IPS-18c (cell line): Measurements from ENCODE around the gene MCTP1.
"Not testable (repeated sequence)": the region's sequence is repeated elsewhere in the genome, so short reads cannot be mapped to it uniquely, and the experiment has no call there.

Experiments
- H3K4me3 ChIP-seq: 2 replicates; pipeline ENCODE4 v1.7.0; 2013; ENCODE audit warnings: low read depth, mild to moderate bottlenecking, low read length, moderate library complexity; ENCODE audit not compliant: insufficient read depth
- H3K9me3 ChIP-seq: one replicate; pipeline ENCODE4 v1.6.1; 2013; ENCODE audit warnings: mild to moderate bottlenecking, low read length, moderate library complexity; ENCODE audit not compliant: control insufficient read depth, insufficient read depth

MCTP1 gene

GRCh38 chr5:94856257-94856800, 428.6 kb downstream of the MCTP1 start:
- Histone ChIP-seq H3K9me3 (no peaks in the 10 kb centered on the region), H3K4me3 (no peak overlapping the region)

- H3K4me3 ChIP-seq = no peak overlapping the region
- no peaks in the 10 kb centered on the region for H3K9me3 ChIP-seq
Observed at GRCh38 chr5:94855543-94855942, 429.4 kb downstream of the MCTP1 start.

DNA sequence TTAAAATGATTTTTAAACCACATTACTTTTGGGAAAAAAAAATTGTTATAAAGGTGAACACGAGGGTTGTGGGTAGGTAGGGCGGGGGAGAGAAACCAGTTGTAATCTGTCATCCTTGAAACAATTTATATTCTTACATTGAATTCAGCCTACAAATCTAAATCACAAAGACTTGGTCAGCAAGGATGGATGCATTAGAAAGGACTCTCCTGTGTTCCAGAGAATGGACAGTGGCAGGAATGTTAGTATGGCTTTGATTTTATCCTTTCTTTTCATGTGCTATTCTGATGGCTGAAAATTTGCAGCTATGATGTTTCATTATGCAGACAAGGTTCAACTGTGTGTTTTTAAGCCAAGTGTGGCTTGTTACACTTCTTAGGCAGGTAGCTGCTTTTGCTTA, 431.8 kb downstream of the MCTP1 start:
- H3K9me3 ChIP-seq = no peaks in the 10 kb centered on the region
- no peak overlapping the region for H3K4me3 ChIP-seq

GRCh38 chr5:94850960-94851359, 433.9 kb downstream of the MCTP1 start:
- H3K4me3 ChIP-seq = no peak overlapping the region
- no peaks in the 10 kb centered on the region for H3K9me3 ChIP-seq

GRCh38 chr5:94849821-94850736, 434.8 kb downstream of the MCTP1 start:
- Histone ChIP-seq H3K9me3 (no peaks in the 10 kb centered on the region), H3K4me3 (no peak overlapping the region)

DNA sequence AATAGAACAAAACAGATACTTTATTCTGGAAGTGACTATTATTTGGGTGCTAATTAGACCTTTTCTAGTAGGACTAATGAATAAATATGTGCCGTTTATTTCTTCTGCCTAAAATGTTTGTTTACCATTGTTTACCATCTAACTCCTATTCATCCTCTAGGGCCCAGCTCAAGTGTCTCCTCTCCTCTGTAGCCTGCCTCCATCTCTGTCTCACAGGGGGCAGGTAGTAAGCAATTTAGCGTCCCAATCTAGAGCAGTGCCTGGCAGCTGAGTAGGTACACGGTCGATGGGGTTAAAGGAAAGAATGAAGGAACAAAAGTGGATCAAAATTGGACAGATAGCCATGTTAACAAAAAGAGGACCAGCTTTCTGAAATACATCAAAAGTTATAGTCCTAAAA, 435.6 kb downstream of the MCTP1 start:
- Histone ChIP-seq H3K4me3 (no peak overlapping the region), H3K9me3 (no peaks in the 10 kb centered on the region)

- Histone ChIP-seq H3K4me3 (no peak overlapping the region), H3K9me3 (no peaks in the 10 kb centered on the region)
Observed at GRCh38 chr5:94847726-94848125, 437.2 kb downstream of the MCTP1 start.

DNA sequence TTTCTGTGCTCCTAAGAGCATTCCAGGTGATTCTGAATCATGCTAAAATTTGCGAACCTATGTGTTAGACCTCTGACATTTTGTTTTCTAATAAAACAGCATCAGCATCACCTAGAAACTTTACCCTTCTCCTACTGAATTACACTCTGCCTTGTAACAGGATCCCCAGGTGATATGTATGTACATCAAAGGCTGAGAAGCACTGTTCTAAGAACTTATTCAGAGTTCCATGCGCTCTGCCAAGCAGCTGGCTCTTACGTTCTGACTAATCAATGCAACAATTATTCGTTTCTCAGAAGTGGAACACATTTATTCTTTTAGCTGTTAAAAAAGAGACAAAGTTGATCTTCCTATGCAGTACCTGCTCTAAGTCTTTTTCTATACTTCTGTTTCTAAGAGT, 437.9 kb downstream of the MCTP1 start:
- H3K4me3 ChIP-seq = no peak overlapping the region
- no peaks in the 10 kb centered on the region for H3K9me3 ChIP-seq

DNA sequence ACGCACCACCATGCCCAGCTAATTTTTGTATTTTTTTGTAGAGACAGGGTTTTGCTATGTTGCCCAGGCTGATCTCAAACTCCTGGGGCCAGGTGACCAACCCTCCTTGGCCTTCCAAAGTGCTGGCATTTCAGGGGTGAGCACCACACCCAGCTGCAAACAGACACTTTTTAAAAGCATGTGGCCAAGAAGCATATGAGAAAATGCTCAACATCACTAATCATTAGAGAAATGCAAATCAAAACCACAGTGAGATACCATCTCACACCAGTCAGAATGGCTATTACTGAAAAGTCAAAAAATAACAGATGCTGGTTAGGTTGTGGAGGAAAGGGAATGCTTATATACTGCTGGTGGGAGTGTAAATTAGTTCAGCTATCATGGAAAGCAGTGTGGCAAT, 439.2 kb downstream of the MCTP1 start:
- H3K9me3 ChIP-seq, H3K4me3 ChIP-seq: not testable (repeated sequence)

GRCh38 chr5:94841598-94842322, 443.1 kb downstream of the MCTP1 start:
- Histone ChIP-seq H3K9me3 (no peaks in the 10 kb centered on the region), H3K4me3 (no peak overlapping the region)

- no peak overlapping the region for H3K4me3 ChIP-seq
- no peaks in the 10 kb centered on the region for H3K9me3 ChIP-seq
Observed at GRCh38 chr5:94833851-94834250, 451.0 kb downstream of the MCTP1 start.

DNA sequence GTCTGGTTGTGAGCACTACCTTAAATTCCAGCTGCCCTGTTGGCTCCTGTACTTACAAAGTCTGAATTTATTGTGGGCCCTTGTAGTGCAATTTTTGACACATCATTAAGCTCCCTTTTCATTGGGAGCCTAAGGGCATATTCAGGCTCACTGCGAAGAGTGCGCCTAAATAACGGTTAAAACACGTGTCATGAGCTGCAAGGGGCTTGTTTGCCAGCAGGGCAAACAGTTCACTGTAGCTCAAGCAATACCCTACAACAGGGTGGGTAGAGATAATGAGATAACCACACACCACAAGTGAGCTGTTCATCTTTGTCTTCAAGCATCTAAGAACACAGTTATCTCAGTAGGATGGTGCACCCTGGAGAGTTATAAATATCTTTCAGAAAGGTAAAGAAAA, 452.2 kb downstream of the MCTP1 start:
- no peak overlapping the region for H3K4me3 ChIP-seq
- H3K9me3 ChIP-seq = no peaks in the 10 kb centered on the region

- no peaks in the 10 kb centered on the region for H3K9me3 ChIP-seq
Observed at GRCh38 chr5:94830520-94830919, 454.4 kb downstream of the MCTP1 start.

DNA sequence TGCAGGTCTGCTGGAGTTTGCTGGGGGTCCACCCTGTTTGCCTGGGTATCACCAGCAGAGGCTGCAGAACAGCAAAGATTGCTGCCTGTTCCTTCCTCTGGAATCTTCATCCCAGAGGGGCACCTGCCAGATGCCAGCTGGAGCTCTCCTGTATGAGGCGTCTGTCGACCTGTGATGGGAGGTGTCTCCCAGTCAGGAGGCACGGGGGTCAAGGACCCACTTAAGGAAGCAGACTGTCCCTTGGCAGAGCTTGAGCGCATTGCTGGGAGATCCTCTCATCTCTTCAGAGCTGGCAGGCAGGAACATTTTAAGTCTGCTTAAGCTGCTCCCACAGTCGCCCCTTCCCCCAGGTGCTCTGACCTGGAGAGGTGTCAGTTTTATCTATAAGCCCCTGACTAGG, 456.7 kb downstream of the MCTP1 start:
- H3K4me3 ChIP-seq, H3K9me3 ChIP-seq: not testable (repeated sequence)

More at GRCh38 chr5:94830520-94830919, 454.4 kb downstream of the MCTP1 start:
- H3K4me3 ChIP-seq = no peak overlapping the region

DNA sequence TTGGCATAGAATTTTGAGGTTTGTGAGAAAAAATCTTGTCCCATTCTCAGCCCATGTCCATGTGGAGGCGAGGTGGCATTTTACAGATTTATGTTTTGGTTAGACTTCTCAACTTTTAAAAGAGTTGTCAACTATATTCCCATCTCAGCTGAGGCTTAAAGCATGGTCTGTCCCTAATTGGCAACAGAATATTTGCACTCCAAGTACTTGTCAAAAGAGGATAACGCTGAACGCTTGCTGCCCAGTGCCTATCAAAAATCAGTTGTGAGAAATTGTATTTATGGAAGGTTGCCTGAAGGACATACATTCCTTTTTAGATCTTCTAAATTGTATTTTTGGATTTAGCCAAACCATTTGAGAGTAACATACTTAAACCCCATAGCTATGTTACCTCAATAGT, 464.4 kb downstream of the MCTP1 start:
- Histone ChIP-seq H3K9me3 (no peaks in the 10 kb centered on the region), H3K4me3 (no peak overlapping the region)

DNA sequence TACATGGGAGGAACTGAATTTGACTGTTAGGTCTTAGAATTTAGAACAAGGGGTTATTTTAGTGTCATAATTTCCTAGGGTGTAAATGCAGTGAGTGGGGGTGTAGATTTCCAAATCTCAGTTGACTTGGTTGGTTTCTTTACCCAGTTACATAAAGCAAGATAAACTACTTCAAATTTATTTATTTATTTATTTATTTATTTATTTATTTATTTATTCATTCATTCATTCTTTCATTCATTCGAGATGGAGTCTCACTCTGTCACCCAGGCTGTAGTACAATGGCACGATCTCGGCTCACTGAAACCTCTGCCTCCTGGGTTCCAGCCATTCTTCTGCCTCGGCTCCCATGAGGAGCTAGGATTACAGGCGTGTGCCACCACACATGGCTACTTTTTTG, 466.0 kb downstream of the MCTP1 start:
- no peaks in the 10 kb centered on the region for H3K9me3 ChIP-seq
- no peak overlapping the region for H3K4me3 ChIP-seq

GRCh38 chr5:94815313-94816039, 469.4 kb downstream of the MCTP1 start:
- H3K9me3 ChIP-seq = no peaks in the 10 kb centered on the region

More at GRCh38 chr5:94815313-94816039, 469.4 kb downstream of the MCTP1 start:
- H3K4me3 ChIP-seq = no peak overlapping the region
